Thyroid gland (tissue), 4 donors: ENCODE measurements around the gene BMP5.

Experiments used
- POLR2A ChIP-seq, 2 donors: fragments of 450-650 bp; IDR thresholded peaks; one replicate each; pipeline ENCODE4 v1.6.1; 2017; ENCODE audit warnings: antibody characterized with exemption in 2 of 2, mild to moderate bottlenecking in 2 of 2, moderate library complexity in 1 of 2
- TF ChIP-seq, protein P1 (sequence below), 6 experiments: fragments of 200-600 bp in 3 of 6; fragments of 450-650 bp in 3 of 6; sonication (generic) in 3 of 6; IDR thresholded peaks; one replicate each; pipeline ENCODE4 v1.5.1; 2016 to 2019; ENCODE audit warnings: antibody characterized with exemption in 6 of 6, mild to moderate bottlenecking in 2 of 6, inconsistent platforms in 1 of 6, moderate library complexity in 1 of 6

DNA sequence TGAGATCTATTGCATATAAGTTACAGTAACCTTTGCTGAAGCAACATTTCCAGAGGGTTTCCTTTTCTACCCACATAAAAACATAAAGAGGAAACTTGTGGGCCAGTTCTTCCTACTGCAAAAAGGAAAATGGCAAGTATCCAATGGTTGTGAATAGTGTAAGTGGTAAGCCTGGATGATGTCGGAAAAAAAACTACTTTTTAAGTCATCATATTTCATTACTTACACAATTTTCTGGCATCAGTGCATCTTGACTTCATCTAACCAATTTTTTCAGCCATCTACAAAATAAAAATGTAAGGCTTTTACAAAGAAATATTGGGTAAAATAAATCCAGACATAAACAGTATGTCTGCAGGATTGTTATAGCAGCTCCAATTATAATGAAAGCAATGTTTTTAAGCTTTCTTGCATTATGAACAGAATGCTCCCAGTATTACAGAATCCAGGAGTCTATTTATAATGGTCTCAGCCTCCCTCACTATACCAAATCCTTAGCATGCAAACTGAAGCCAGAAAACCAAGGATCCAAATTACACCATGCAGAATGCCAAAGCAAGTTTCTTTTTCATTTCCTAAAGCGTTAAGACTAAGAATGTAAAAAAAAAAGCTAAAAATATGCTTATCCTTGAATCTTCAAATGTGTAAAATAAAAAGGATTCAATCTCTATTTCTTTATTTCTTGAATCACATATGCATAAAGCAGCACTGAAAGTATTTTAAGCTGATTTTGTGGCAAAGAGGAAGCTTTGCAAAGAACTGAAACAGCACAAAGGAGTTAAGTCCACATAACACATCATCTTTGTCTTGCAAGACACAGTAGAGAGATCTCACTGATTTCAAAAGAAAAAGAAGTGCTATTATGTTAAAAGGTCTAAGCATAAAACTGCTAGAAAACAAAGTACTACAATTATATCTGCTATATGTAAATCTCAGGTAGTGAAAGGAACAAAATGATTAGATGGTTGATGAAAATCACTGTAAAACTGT lies 169.6 kb downstream of the BMP5 start:
- TF ChIP-seq, protein P1, sequence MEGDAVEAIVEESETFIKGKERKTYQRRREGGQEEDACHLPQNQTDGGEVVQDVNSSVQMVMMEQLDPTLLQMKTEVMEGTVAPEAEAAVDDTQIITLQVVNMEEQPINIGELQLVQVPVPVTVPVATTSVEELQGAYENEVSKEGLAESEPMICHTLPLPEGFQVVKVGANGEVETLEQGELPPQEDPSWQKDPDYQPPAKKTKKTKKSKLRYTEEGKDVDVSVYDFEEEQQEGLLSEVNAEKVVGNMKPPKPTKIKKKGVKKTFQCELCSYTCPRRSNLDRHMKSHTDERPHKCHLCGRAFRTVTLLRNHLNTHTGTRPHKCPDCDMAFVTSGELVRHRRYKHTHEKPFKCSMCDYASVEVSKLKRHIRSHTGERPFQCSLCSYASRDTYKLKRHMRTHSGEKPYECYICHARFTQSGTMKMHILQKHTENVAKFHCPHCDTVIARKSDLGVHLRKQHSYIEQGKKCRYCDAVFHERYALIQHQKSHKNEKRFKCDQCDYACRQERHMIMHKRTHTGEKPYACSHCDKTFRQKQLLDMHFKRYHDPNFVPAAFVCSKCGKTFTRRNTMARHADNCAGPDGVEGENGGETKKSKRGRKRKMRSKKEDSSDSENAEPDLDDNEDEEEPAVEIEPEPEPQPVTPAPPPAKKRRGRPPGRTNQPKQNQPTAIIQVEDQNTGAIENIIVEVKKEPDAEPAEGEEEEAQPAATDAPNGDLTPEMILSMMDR (IDR thresholded peaks at IDR 0.05): no peak
- no peak for TF ChIP-seq POLR2A (IDR thresholded peaks at IDR 0.05)
